ENCODE data around the gene EDEM1. TPM values are rescaled to one million over a fixed set of nuclear protein-coding genes. Genes with fewer than 3 reads are reported as not detected.

The EDEM1 gene
- total RNA-seq, 1 experiment from 2014 or later, result 22.4 TPM

DNA sequence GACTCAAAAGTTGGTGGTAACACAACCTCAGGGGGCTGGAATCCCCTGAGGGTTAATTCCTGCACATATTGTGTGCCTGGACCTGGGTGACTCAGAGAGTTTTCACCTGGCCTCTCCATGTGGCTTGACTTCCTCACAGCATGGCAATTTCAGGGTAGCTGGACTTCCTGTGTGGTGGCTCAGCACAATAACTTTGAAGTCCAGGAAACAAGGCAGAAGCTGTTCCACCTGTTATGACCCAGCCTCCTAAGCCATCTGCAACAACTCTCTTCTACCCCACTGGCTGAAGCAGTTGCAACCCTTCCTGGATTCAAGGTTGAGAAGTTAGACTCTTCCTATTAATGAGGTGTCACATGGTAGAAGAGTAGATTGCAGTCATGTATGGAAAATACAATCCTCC, 58.4 kb downstream of the EDEM1 start:
- peaks cover 53% of the 10 kb centered on the region for H3K9me3 Mint-ChIP-seq
- DNase-seq (ENCODE audit: low spot score), result no peak
- peaks cover 24% of the 10 kb centered on the region for H3K36me3 Mint-ChIP-seq
- H3K27ac Mint-ChIP-seq, result no peak overlapping the region
- no peak overlapping the region for H3K4me3 Mint-ChIP-seq
- peaks cover 10% of the 10 kb centered on the region for H3K27me3 Mint-ChIP-seq (ENCODE audit: low read depth)
- POLR2A ChIA-PET, result no interaction called here
- no peak for TF ChIP-seq CBFB (CRISPR knock-in tag; IDR thresholded peaks at IDR 0.05; ENCODE audit: low read depth)
- TF ChIP-seq, protein P1, sequence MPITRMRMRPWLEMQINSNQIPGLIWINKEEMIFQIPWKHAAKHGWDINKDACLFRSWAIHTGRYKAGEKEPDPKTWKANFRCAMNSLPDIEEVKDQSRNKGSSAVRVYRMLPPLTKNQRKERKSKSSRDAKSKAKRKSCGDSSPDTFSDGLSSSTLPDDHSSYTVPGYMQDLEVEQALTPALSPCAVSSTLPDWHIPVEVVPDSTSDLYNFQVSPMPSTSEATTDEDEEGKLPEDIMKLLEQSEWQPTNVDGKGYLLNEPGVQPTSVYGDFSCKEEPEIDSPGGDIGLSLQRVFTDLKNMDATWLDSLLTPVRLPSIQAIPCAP (CRISPR knock-in tag; IDR thresholded peaks at IDR 0.05), result no peak
- TF ChIP-seq, protein P2, sequence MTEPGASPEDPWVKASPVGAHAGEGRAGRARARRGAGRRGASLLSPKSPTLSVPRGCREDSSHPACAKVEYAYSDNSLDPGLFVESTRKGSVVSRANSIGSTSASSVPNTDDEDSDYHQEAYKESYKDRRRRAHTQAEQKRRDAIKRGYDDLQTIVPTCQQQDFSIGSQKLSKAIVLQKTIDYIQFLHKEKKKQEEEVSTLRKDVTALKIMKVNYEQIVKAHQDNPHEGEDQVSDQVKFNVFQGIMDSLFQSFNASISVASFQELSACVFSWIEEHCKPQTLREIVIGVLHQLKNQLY (CRISPR knock-in tag; IDR thresholded peaks at IDR 0.05), result no peak
- TF ChIP-seq, protein P3, sequence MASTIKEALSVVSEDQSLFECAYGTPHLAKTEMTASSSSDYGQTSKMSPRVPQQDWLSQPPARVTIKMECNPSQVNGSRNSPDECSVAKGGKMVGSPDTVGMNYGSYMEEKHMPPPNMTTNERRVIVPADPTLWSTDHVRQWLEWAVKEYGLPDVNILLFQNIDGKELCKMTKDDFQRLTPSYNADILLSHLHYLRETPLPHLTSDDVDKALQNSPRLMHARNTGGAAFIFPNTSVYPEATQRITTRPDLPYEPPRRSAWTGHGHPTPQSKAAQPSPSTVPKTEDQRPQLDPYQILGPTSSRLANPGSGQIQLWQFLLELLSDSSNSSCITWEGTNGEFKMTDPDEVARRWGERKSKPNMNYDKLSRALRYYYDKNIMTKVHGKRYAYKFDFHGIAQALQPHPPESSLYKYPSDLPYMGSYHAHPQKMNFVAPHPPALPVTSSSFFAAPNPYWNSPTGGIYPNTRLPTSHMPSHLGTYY (CRISPR knock-in tag; IDR thresholded peaks at IDR 0.05), result no peak
- no peak for TF ChIP-seq ZNF219 (CRISPR knock-in tag; IDR thresholded peaks at IDR 0.05; ENCODE audit: borderline replicate concordance)
- no peak for TF ChIP-seq TEAD1 (CRISPR knock-in tag; IDR thresholded peaks at IDR 0.05)
- TF ChIP-seq KAT7 (CRISPR knock-in tag; IDR thresholded peaks at IDR 0.05; ENCODE audit: borderline replicate concordance), result no peak
- TF ChIP-seq, protein P4, sequence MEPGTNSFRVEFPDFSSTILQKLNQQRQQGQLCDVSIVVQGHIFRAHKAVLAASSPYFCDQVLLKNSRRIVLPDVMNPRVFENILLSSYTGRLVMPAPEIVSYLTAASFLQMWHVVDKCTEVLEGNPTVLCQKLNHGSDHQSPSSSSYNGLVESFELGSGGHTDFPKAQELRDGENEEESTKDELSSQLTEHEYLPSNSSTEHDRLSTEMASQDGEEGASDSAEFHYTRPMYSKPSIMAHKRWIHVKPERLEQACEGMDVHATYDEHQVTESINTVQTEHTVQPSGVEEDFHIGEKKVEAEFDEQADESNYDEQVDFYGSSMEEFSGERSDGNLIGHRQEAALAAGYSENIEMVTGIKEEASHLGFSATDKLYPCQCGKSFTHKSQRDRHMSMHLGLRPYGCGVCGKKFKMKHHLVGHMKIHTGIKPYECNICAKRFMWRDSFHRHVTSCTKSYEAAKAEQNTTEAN (CRISPR knock-in tag; IDR thresholded peaks at IDR 0.05), result no peak
- TF ChIP-seq OVOL2 (CRISPR knock-in tag; IDR thresholded peaks at IDR 0.05; ENCODE audit: borderline replicate concordance), result no peak
- no peak for TF ChIP-seq NFE2L1 (CRISPR knock-in tag; IDR thresholded peaks at IDR 0.05)
- no peak for TF ChIP-seq GTF2I (CRISPR knock-in tag; conservative IDR thresholded peaks at IDR 0.05)
- no peak for TF ChIP-seq NR2C2 (CRISPR knock-in tag; IDR thresholded peaks at IDR 0.05)
- TF ChIP-seq, protein P5, sequence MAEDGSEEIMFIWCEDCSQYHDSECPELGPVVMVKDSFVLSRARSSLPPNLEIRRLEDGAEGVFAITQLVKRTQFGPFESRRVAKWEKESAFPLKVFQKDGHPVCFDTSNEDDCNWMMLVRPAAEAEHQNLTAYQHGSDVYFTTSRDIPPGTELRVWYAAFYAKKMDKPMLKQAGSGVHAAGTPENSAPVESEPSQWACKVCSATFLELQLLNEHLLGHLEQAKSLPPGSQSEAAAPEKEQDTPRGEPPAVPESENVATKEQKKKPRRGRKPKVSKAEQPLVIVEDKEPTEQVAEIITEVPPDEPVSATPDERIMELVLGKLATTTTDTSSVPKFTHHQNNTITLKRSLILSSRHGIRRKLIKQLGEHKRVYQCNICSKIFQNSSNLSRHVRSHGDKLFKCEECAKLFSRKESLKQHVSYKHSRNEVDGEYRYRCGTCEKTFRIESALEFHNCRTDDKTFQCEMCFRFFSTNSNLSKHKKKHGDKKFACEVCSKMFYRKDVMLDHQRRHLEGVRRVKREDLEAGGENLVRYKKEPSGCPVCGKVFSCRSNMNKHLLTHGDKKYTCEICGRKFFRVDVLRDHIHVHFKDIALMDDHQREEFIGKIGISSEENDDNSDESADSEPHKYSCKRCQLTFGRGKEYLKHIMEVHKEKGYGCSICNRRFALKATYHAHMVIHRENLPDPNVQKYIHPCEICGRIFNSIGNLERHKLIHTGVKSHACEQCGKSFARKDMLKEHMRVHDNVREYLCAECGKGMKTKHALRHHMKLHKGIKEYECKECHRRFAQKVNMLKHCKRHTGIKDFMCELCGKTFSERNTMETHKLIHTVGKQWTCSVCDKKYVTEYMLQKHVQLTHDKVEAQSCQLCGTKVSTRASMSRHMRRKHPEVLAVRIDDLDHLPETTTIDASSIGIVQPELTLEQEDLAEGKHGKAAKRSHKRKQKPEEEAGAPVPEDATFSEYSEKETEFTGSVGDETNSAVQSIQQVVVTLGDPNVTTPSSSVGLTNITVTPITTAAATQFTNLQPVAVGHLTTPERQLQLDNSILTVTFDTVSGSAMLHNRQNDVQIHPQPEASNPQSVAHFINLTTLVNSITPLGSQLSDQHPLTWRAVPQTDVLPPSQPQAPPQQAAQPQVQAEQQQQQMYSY (CRISPR knock-in tag; IDR thresholded peaks at IDR 0.05), result no peak
- no peak for TF ChIP-seq ZNF671 (CRISPR knock-in tag; IDR thresholded peaks at IDR 0.05)
- TF ChIP-seq, protein P6, sequence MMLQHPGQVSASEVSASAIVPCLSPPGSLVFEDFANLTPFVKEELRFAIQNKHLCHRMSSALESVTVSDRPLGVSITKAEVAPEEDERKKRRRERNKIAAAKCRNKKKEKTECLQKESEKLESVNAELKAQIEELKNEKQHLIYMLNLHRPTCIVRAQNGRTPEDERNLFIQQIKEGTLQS (CRISPR knock-in tag; conservative IDR thresholded peaks at IDR 0.05), result no peak
- CTCF ChIA-PET, result interaction anchor here (1.0 kb wide), 1 partner anchor 13 kb away, joined by 4 read pairs; no protein-coding TSS in a partner anchor
- no peak for ATAC-seq
- H3K4me1 Mint-ChIP-seq, result no peaks in the 10 kb centered on the region

DNA sequence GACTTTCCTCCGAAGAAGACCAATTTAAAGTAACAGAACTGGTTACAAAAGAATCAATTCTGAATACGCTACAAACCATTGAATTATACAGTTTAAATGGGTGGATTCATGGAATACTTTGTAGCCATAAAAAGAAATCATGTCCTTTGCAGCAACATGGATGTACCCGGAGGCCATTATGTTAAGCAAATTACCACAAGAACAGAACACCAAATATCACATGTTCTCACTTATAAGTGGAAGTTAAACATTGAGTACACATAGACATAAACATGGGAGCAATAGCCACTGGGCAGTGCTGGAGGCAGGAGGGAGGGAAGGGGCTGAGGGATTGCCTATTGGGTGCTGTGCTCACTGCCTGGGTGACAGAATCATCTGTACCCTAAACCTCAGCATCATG, 61.3 kb downstream of the EDEM1 start:
- POLR2A ChIA-PET, result no interaction called here
- H3K4me1 Mint-ChIP-seq, result no peaks in the 10 kb centered on the region

More for the DNA sequence above, 61.3 kb downstream of the EDEM1 start:
- Mint-ChIP-seq H3K4me3 (no peak overlapping the region), H3K36me3 (peaks cover 10% of the 10 kb centered on the region), H3K27ac (no peak overlapping the region), H3K9me3 (peaks cover 32% of the 10 kb centered on the region), H3K27me3 (ENCODE audit: low read depth) (peaks cover 5% of the 10 kb centered on the region)
- DNase-seq (ENCODE audit: low spot score), result no peak
- no peak for ATAC-seq
- CTCF ChIA-PET, result interaction anchor here (0.7 kb wide), 1 partner anchor 197 kb away, joined by 4 read pairs; no protein-coding TSS in a partner anchor
- TF ChIP-seq, protein P7, sequence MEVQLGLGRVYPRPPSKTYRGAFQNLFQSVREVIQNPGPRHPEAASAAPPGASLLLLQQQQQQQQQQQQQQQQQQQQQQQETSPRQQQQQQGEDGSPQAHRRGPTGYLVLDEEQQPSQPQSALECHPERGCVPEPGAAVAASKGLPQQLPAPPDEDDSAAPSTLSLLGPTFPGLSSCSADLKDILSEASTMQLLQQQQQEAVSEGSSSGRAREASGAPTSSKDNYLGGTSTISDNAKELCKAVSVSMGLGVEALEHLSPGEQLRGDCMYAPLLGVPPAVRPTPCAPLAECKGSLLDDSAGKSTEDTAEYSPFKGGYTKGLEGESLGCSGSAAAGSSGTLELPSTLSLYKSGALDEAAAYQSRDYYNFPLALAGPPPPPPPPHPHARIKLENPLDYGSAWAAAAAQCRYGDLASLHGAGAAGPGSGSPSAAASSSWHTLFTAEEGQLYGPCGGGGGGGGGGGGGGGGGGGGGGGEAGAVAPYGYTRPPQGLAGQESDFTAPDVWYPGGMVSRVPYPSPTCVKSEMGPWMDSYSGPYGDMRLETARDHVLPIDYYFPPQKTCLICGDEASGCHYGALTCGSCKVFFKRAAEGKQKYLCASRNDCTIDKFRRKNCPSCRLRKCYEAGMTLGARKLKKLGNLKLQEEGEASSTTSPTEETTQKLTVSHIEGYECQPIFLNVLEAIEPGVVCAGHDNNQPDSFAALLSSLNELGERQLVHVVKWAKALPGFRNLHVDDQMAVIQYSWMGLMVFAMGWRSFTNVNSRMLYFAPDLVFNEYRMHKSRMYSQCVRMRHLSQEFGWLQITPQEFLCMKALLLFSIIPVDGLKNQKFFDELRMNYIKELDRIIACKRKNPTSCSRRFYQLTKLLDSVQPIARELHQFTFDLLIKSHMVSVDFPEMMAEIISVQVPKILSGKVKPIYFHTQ (CRISPR knock-in tag; IDR thresholded peaks at IDR 0.05), result no peak
- TF ChIP-seq NR2C2 (CRISPR knock-in tag; IDR thresholded peaks at IDR 0.05) (no peak), ZNF121 (CRISPR knock-in tag; IDR thresholded peaks at IDR 0.05) (no peak)

All from WTC11 (cell line).